Liver (tissue), 3 donors: Measurements from ENCODE around the gene SLC12A1.

Source experiments
- EGR1 ChIP-seq, 2 donors: IDR thresholded peaks; 2 replicates each; pipeline ENCODE4 v1.6.1; 2016 to 2018; ENCODE audit warnings: antibody characterized with exemption in 2 of 2, low read depth in 2 of 2
- JUND ChIP-seq, 2 donors: IDR thresholded peaks; 2 replicates each; pipeline ENCODE4 v1.6.1; 2016; ENCODE audit warnings: antibody characterized with exemption in 2 of 2
- TAF1 ChIP-seq: conservative IDR thresholded peaks from 2 replicates; pipeline ENCODE4 v1.6.1; 2016; ENCODE audit warnings: antibody characterized with exemption, mild to moderate bottlenecking
- TF ChIP-seq, protein P1 (sequence below): fragments of 150-350 bp; IDR thresholded peaks from 2 replicates; pipeline ENCODE4 v1.5.1; 2017; ENCODE audit warnings: improper control_type of control experiment, low read depth, low read length; ENCODE audit not compliant: missing input control
- TF ChIP-seq, protein P2 (sequence below): IDR thresholded peaks from 2 replicates; pipeline ENCODE4 v1.6.1; 2016; ENCODE audit warnings: antibody characterized with exemption
- donor health status: healthy.
- donor health status: healthy.

DNA sequence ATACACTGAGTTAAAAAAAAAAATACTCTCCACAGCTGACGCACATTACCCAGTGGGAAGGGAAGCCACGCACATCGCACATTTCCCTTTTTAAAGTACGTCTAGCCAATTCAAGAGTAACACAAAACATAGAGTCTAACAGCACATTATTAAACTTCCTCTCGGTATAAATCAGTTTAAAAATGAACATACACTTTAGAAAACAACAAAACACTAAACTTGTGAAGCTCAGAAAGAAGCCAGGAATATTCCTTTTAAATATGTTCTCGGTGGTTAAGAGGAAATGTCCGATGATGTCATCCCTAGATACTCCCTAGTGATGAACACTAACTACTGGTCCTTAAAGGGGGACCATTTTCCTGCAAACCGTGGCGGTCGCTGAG lies 28.7 kb upstream of the SLC12A1 start:
- TF ChIP-seq, protein P1, sequence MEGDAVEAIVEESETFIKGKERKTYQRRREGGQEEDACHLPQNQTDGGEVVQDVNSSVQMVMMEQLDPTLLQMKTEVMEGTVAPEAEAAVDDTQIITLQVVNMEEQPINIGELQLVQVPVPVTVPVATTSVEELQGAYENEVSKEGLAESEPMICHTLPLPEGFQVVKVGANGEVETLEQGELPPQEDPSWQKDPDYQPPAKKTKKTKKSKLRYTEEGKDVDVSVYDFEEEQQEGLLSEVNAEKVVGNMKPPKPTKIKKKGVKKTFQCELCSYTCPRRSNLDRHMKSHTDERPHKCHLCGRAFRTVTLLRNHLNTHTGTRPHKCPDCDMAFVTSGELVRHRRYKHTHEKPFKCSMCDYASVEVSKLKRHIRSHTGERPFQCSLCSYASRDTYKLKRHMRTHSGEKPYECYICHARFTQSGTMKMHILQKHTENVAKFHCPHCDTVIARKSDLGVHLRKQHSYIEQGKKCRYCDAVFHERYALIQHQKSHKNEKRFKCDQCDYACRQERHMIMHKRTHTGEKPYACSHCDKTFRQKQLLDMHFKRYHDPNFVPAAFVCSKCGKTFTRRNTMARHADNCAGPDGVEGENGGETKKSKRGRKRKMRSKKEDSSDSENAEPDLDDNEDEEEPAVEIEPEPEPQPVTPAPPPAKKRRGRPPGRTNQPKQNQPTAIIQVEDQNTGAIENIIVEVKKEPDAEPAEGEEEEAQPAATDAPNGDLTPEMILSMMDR, result no peak
- TF ChIP-seq, protein P2, sequence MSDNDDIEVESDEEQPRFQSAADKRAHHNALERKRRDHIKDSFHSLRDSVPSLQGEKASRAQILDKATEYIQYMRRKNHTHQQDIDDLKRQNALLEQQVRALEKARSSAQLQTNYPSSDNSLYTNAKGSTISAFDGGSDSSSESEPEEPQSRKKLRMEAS, result no peak
- TF ChIP-seq JUND (IDR thresholded peaks at IDR 0.05), result no peak
- TF ChIP-seq EGR1 (IDR thresholded peaks at IDR 0.05; ENCODE audit: low read depth in 2 of 2), result no peak
- TF ChIP-seq TAF1, result no peak
